ENCODE results near the gene OSCAR.

GRCh38 chr19:54114340-54115108 lies 13.9 kb upstream of the OSCAR start:
- TF ChIP-seq POLR2A (IDR thresholded peaks at IDR 0.05): no peak
- no peak for TF ChIP-seq CTCF (IDR thresholded peaks at IDR 0.05)
